ENCODE results near the gene CHRNA5.
"Not testable (repeated sequence)": the region's sequence is repeated elsewhere in the genome, so short reads cannot be mapped to it uniquely, and the experiment has no call there.

The CHRNA5 gene

GRCh38 chr15:78565951-78566774 lies 843 bp downstream of the CHRNA5 start:
- DNase-seq = peak; percentile 24

GRCh38 chr15:78567531-78567930 lies 2.2 kb downstream of the CHRNA5 start:
- DNase-seq = no peak

GRCh38 chr15:78570710-78571109 lies 5.4 kb downstream of the CHRNA5 start:
- no peak for DNase-seq

GRCh38 chr15:78571382-78571781 lies 6.1 kb downstream of the CHRNA5 start:
- DNase-seq = no peak

GRCh38 chr15:78573416-78573815 lies 8.1 kb downstream of the CHRNA5 start:
- DNase-seq = no peak

- no peak for DNase-seq
Measured at GRCh38 chr15:78574944-78575343, 9.6 kb downstream of the CHRNA5 start.

- no peak for DNase-seq
Measured at GRCh38 chr15:78597583-78597982, 32.3 kb downstream of the CHRNA5 start.

- no peak for DNase-seq
Measured at GRCh38 chr15:78598348-78598747, 33.0 kb downstream of the CHRNA5 start.

- no peak for DNase-seq
Measured at GRCh38 chr15:78599189-78599588, 33.9 kb downstream of the CHRNA5 start.

- DNase-seq = no peak
Measured at GRCh38 chr15:78603467-78603866, 38.1 kb downstream of the CHRNA5 start.

GRCh38 chr15:78604420-78604819 lies 39.1 kb downstream of the CHRNA5 start:
- DNase-seq = no peak

- DNase-seq = no peak
Measured at GRCh38 chr15:78605201-78605600, 39.9 kb downstream of the CHRNA5 start.

GRCh38 chr15:78605680-78606079 lies 40.4 kb downstream of the CHRNA5 start:
- DNase-seq = no peak

GRCh38 chr15:78609551-78609950 lies 44.2 kb downstream of the CHRNA5 start:
- not testable (repeated sequence) for DNase-seq

GRCh38 chr15:78614021-78614420 lies 48.7 kb downstream of the CHRNA5 start:
- no peak for DNase-seq

GRCh38 chr15:78615151-78615589 lies 49.9 kb downstream of the CHRNA5 start:
- DNase-seq = no peak

GRCh38 chr15:78616506-78616905 lies 51.2 kb downstream of the CHRNA5 start:
- DNase-seq = no peak

- DNase-seq = no peak
Measured at GRCh38 chr15:78617076-78617475, 51.8 kb downstream of the CHRNA5 start.

GRCh38 chr15:78617516-78617915 lies 52.2 kb downstream of the CHRNA5 start:
- no peak for DNase-seq

GRCh38 chr15:78618064-78618463 lies 52.7 kb downstream of the CHRNA5 start:
- no peak for DNase-seq

- DNase-seq = peak; percentile 89
Measured at GRCh38 chr15:78618490-78618934, 53.2 kb downstream of the CHRNA5 start.

- no peak for DNase-seq
Measured at GRCh38 chr15:78619022-78619950, 54.0 kb downstream of the CHRNA5 start.

- DNase-seq = no peak
Measured at GRCh38 chr15:78620021-78620526, 54.8 kb downstream of the CHRNA5 start.
